GM23248 (cell line): ENCODE measurements around the gene GHRL.

Experiments
- EZH2 ChIP-seq: fragments of 200-600 bp; sonication (generic); IDR thresholded peaks from 2 replicates; pipeline ENCODE4 v1.6.1; 2018; ENCODE audit warnings: antibody characterized with exemption, mild to moderate bottlenecking; ENCODE audit not compliant: insufficient read depth, poor library complexity, severe bottlenecking
- EZH2phosphoT487 ChIP-seq: fragments of 200-600 bp; sonication (generic); IDR thresholded peaks from 2 replicates; pipeline ENCODE4 v1.6.1; 2018; ENCODE audit warnings: antibody characterized with exemption, moderate library complexity, mild to moderate bottlenecking, low read depth; ENCODE audit not compliant: insufficient read depth

GRCh38 chr3:10240799-10241198, 51.9 kb downstream of the GHRL start:
- TF ChIP-seq EZH2phosphoT487 (no peak), EZH2 (no peak)
